WTC11 (cell line): ENCODE results near the gene ARSK. TPM values are rescaled to one million over a fixed set of nuclear protein-coding genes. Genes with fewer than 3 reads are reported as not detected.

Experiments
- ATAC-seq: fragments of 200-7000 bp; cut with Tn5 transposase; 2 replicates; pipeline ENCODE4 v1.10.0; 2021; ENCODE audit warnings: mild to moderate bottlenecking, moderate library complexity
- CTCF ChIA-PET: fragments of 300-600 bp; sonication (Branson Sonifier 250); formaldehyde crosslinking; loops from one replicate; lab custom pipeline; 2021; ENCODE audit warnings: antibody characterized with exemption; lab: Charles Lee
- POLR2A ChIA-PET: fragments of 350-600 bp; sonication (Branson Sonifier 250); formaldehyde crosslinking; loops from one replicate; lab custom pipeline; 2021; ENCODE audit warnings: antibody characterized with exemption; lab: Charles Lee
- DNase-seq: peaks from one replicate; pipeline ENCODE4 v3.0.0; 2021; ENCODE audit warnings: low spot score
- H3K27ac Mint-ChIP-seq: 2 replicates; pipeline ENCODE4 v1.8.0; 2021; ENCODE audit warnings: mixed read lengths
- H3K27me3 Mint-ChIP-seq: 2 replicates; pipeline ENCODE4 v1.8.0; 2021; ENCODE audit warnings: low read depth, mild to moderate bottlenecking, moderate library complexity, mixed read lengths
- H3K36me3 Mint-ChIP-seq: 2 replicates; pipeline ENCODE4 v1.8.0; 2021; ENCODE audit warnings: mixed read lengths
- H3K4me1 Mint-ChIP-seq: 2 replicates; pipeline ENCODE4 v1.8.0; 2022; ENCODE audit warnings: mixed read lengths
- H3K4me3 Mint-ChIP-seq: 2 replicates; pipeline ENCODE4 v1.8.0; 2021; ENCODE audit warnings: mild to moderate bottlenecking, moderate library complexity, mixed read lengths
- H3K9me3 Mint-ChIP-seq: 2 replicates; pipeline ENCODE4 v1.8.0; 2021; ENCODE audit warnings: mixed read lengths
- ATF2 ChIP-seq: sonication (generic); formaldehyde crosslinking; IDR thresholded peaks from 2 replicates; pipeline ENCODE4 v1.8.1; 2022; ENCODE audit warnings: low read depth, missing genetic modification reagents, borderline replicate concordance
- ATF3 ChIP-seq: sonication (generic); formaldehyde crosslinking; conservative IDR thresholded peaks from 2 replicates; pipeline ENCODE4 v1.8.1; 2022; ENCODE audit warnings: mild to moderate bottlenecking, missing genetic modification reagents
- CTCF ChIP-seq: fragments of 200-600 bp; IDR thresholded peaks from 2 replicates; pipeline ENCODE4 v1.8.0; 2022; ENCODE audit warnings: antibody characterized with exemption
- E2F4 ChIP-seq: sonication (generic); formaldehyde crosslinking; IDR thresholded peaks from 2 replicates; pipeline ENCODE4 v1.8.1; 2022; ENCODE audit warnings: low read depth, mild to moderate bottlenecking, moderate library complexity, missing genetic modification reagents, borderline replicate concordance
- ELF4 ChIP-seq: sonication (generic); formaldehyde crosslinking; IDR thresholded peaks from 2 replicates; pipeline ENCODE4 v1.8.1; 2022; ENCODE audit warnings: low read depth, mild to moderate bottlenecking, moderate library complexity, missing genetic modification reagents
- EMX1 ChIP-seq: fragments of 250-450 bp; sonication (Bioruptor Pico); IDR thresholded peaks from 2 replicates; pipeline ENCODE4 v1.8.0; 2021; ENCODE audit warnings: mild to moderate bottlenecking
- ERG ChIP-seq: fragments of 250-450 bp; sonication (Bioruptor Pico); IDR thresholded peaks from 2 replicates; pipeline ENCODE4 v1.8.0; 2021; ENCODE audit warnings: mild to moderate bottlenecking
- FOXK1 ChIP-seq: sonication (generic); formaldehyde crosslinking; IDR thresholded peaks from 2 replicates; pipeline ENCODE4 v1.8.0; 2022; ENCODE audit warnings: mild to moderate bottlenecking, moderate library complexity, missing genetic modification reagents
- IRF2 ChIP-seq: sonication (generic); formaldehyde crosslinking; IDR thresholded peaks from 2 replicates; pipeline ENCODE4 v1.8.0; 2022; ENCODE audit warnings: low read depth, missing genetic modification reagents, borderline replicate concordance
- NFE2L1 ChIP-seq: sonication (generic); formaldehyde crosslinking; IDR thresholded peaks from 2 replicates; pipeline ENCODE4 v1.8.1; 2023; ENCODE audit warnings: missing genetic modification reagents
- PRDM15 ChIP-seq: sonication (generic); formaldehyde crosslinking; IDR thresholded peaks from 2 replicates; pipeline ENCODE4 v1.8.0; 2022; ENCODE audit warnings: missing genetic modification reagents
- RORB ChIP-seq: fragments of 250-450 bp; sonication (Bioruptor Pico); IDR thresholded peaks from 2 replicates; pipeline ENCODE4 v1.9.0; 2021; ENCODE audit warnings: mild to moderate bottlenecking
- SMAD4 ChIP-seq: sonication (generic); formaldehyde crosslinking; IDR thresholded peaks from 2 replicates; pipeline ENCODE4 v1.8.0; 2022; ENCODE audit warnings: mild to moderate bottlenecking, missing genetic modification reagents
- TP53 ChIP-seq: sonication (generic); formaldehyde crosslinking; IDR thresholded peaks from 2 replicates; pipeline ENCODE4 v1.8.1; 2023; ENCODE audit warnings: mild to moderate bottlenecking, missing genetic modification reagents
- USF1 ChIP-seq: sonication (generic); formaldehyde crosslinking; IDR thresholded peaks from 2 replicates; pipeline ENCODE4 v1.8.0; 2022; ENCODE audit warnings: mild to moderate bottlenecking, missing genetic modification reagents
- ZNF219 ChIP-seq: sonication (generic); formaldehyde crosslinking; IDR thresholded peaks from 2 replicates; pipeline ENCODE4 v1.8.0; 2023; ENCODE audit warnings: missing genetic modification reagents, mild to moderate bottlenecking, borderline replicate concordance
- total RNA-seq: library from RNA; stranded (reverse); gene quantifications from 3 replicates; pipeline ENCODE4 v1.2.3, GENCODE V29; 2021

Gene ARSK
- total RNA-seq, 1 experiment from 2014 or later: 15.1 TPM

- TF ChIP-seq E2F4 (no peak), ZNF219 (CRISPR knock-in tag) (no peak), FOXK1 (CRISPR knock-in tag) (no peak), ELF4 (no peak)
These were observed 36.6 kb downstream of the ARSK start (continued) for GRCh38 chr5:95591490-95591901.

GRCh38 chr5:95595289-95595931 is 40.5 kb downstream of the ARSK start:
- CTCF ChIA-PET: no interaction called here
- no peak for ATAC-seq
- no peaks in the 10 kb centered on the region for H3K9me3 Mint-ChIP-seq

More at GRCh38 chr5:95595289-95595931, 40.5 kb downstream of the ARSK start:
- no peak for DNase-seq
- Mint-ChIP-seq H3K27me3 (no peaks in the 10 kb centered on the region), H3K4me1 (no peaks in the 10 kb centered on the region), H3K27ac (no peak overlapping the region)
- no peak for TF ChIP-seq IRF2 (CRISPR knock-in tag)
- TF ChIP-seq PRDM15 (CRISPR knock-in tag): no peak
- TF ChIP-seq ERG (CRISPR knock-in tag): no peak
- no peak for TF ChIP-seq CTCF
- no peak for TF ChIP-seq EMX1 (CRISPR knock-in tag)
- no peak for TF ChIP-seq USF1 (CRISPR knock-in tag)
- no peak for TF ChIP-seq ATF3 (CRISPR knock-in tag)
- no peak for TF ChIP-seq RORB (CRISPR knock-in tag)
- TF ChIP-seq SMAD4 (CRISPR knock-in tag): no peak
- TF ChIP-seq TP53: no peak
- no peak for TF ChIP-seq NFE2L1 (CRISPR knock-in tag)
- no peak for TF ChIP-seq ATF2 (CRISPR knock-in tag)
- TF ChIP-seq, all 79 proteins: peak for 0
- Mint-ChIP-seq H3K36me3 (no peaks in the 10 kb centered on the region; the same call in 1 of the 2 replicates), H3K4me3 (no peak overlapping the region)
- POLR2A ChIA-PET: no interaction called here
